SJCRH30 (cell line): ENCODE results near the gene SLC7A8. TPM values are rescaled to one million over a fixed set of nuclear protein-coding genes. Genes with fewer than 3 reads are reported as not detected.
"Not testable (repeated sequence)": the region's sequence is repeated elsewhere in the genome, so short reads cannot be mapped to it uniquely, and the experiment has no call there.

ENCODE experiments used
- DNase-seq, 2 experiments: peaks; one replicate each; pipeline ENCODE4 v3.0.0-alpha.2; 2015 to 2020
- H3K27ac ChIP-seq: fragments of 250-450 bp; sonication (Bioruptor Pico); 2 replicates; pipeline ENCODE4 v1.5.1; 2020; ENCODE audit warnings: mild to moderate bottlenecking, moderate library complexity
- H3K27me3 ChIP-seq: fragments of 250-450 bp; sonication (Bioruptor Pico); 2 replicates; pipeline ENCODE4 v1.5.1; 2020; ENCODE audit warnings: mild to moderate bottlenecking, moderate library complexity
- H3K36me3 ChIP-seq: fragments of 250-450 bp; sonication (Bioruptor Pico); 2 replicates; pipeline ENCODE4 v1.5.1; 2020; ENCODE audit warnings: mild to moderate bottlenecking, moderate library complexity
- H3K4me1 ChIP-seq: fragments of 250-450 bp; sonication (Bioruptor Pico); 2 replicates; pipeline ENCODE4 v1.5.1; 2020; ENCODE audit warnings: mild to moderate bottlenecking, moderate library complexity
- H3K4me3 ChIP-seq: fragments of 250-450 bp; sonication (Bioruptor Pico); 2 replicates; pipeline ENCODE4 v1.5.1; 2020; ENCODE audit warnings: mild to moderate bottlenecking, moderate library complexity
- H3K9me3 ChIP-seq: fragments of 250-450 bp; sonication (Bioruptor Pico); replicated peaks from 2 replicates; pipeline ENCODE4 v1.5.1; 2020; ENCODE audit warnings: mild to moderate bottlenecking, moderate library complexity
- total RNA-seq: library from RNA; depleted of rRNA; stranded (reverse); fragments of >200 nt; shearing (Covaris generic); gene quantifications from 2 replicates; pipeline ENCODE4 v1.2.3, GENCODE V29; 2014; rRNA removed

SLC7A8 gene
- 0.04 TPM in 1 of 2 replicates, not detected in the other for total RNA-seq

DNA sequence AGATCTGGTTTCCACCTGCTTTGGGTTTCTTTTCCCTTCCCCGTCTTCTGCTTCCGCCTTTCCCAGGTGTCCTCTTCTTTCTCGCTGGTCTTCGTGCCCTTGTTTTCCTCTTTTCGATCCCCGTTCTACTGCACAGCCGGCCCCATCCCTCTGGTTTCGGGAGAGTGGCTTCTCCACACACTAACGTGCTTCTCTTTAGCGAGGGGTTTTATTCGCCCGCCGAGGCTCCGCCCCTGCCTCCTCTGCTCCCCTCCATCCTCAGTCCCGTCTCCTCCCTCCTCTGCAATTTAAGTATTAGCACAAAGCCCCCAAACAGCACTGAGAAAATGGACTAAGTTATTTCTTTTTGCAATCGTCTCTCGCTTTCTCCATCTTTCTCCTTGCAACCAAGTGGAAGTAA lies at the start of gene SLC7A8:
TSS of gene SLC7A8 (minus strand) at position 182 of the 400 bp plus-strand sequence. CDS start 746 bp downstream, outside the sequence.
- Histone ChIP-seq H3K36me3 (no peaks in the 10 kb centered on the region), H3K27ac (no peak within 1 kb of the TSS), H3K4me3 (no peak within 1 kb of the TSS), H3K27me3 (peaks cover 23% of the 10 kb centered on the region), H3K9me3 (no peaks in the 10 kb centered on the region), H3K4me1 (no peaks in the 10 kb centered on the region)
- peak in 1 of 2 experiments; percentile 36 for DNase-seq

DNA sequence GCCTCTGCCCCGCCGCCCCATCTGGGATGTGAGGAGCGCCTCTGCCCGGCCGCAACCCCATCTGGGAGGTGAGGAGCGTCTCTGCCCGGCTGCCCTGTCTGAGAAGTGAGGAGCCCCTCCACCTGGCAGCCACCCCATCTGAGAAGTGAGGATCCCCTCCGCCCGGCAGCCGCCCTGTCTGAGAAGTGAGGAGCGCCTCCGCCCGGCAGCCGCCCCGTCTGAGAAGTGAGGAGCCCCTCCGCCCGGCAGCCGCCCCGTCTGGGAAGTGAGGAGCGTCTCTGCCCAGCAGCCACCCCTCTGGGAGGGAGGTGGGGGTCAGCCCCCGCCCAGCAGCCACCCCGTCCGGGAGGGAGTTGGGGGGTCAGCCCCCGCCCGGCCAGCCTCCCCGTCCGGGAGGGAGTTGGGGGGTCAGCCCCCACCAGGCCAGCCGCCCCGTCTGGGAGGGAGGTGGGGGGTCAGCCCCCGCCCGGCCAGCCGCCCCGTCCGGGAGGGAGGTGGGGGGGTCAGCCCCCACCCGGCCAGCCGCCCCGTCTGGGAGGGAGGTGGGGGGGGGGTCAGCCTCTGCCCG lies 48.9 kb upstream of the SLC7A8 start:
- H3K27me3 ChIP-seq, H3K27ac ChIP-seq, DNase-seq, H3K4me3 ChIP-seq, H3K9me3 ChIP-seq, H3K36me3 ChIP-seq, H3K4me1 ChIP-seq: not testable (repeated sequence)

DNA sequence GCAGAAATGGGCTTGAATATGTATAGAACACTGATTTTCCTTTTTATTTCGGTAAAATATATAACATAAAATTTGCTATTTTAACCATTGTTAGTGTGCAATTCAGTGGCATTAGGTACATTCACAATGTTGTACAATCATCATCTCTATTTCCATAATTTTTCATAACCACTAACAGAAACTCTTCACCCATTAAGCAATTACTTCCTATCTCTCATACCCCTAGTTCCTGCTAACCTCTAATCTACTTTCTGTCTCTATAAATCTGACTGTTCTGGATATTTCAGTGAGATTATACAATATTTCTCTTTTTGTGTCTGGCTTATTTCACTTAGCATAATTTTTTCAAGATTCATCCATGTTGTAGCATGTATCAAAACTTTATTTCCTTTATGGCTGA lies 45.4 kb upstream of the SLC7A8 start:
- no peaks in the 10 kb centered on the region for H3K36me3 ChIP-seq
- H3K27me3 ChIP-seq: no peaks in the 10 kb centered on the region
- DNase-seq: no peak
- H3K9me3 ChIP-seq: no peaks in the 10 kb centered on the region; the same call in none of the 2 replicates
- no peak overlapping the region for H3K27ac ChIP-seq
- no peak overlapping the region for H3K4me3 ChIP-seq
- no peaks in the 10 kb centered on the region for H3K4me1 ChIP-seq

DNA sequence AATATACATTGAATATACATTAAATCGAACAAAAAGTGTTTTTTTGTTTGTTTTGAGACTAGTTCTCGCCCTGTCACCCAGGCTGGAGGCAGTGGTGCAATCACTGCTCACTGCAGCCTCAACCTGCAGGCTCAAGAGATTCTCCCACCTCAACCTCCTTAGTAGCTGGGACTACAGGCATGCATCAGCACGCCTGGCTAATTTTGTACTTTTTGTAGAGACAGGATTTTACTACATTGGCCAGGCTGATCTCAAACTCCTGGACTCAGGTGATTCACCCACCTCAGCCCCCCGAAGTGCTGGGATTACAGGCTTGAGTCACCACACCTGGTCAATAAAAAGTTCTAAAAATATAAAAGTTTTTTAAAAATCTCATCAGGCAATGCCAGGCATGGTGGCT lies 44.1 kb upstream of the SLC7A8 start:
- Histone ChIP-seq H3K4me3 (no peak overlapping the region), H3K4me1 (no peaks in the 10 kb centered on the region), H3K27ac (no peak overlapping the region), H3K27me3 (no peaks in the 10 kb centered on the region), H3K9me3 (no peaks in the 10 kb centered on the region; the same call in none of the 2 replicates), H3K36me3 (no peaks in the 10 kb centered on the region)
- no peak for DNase-seq

DNA sequence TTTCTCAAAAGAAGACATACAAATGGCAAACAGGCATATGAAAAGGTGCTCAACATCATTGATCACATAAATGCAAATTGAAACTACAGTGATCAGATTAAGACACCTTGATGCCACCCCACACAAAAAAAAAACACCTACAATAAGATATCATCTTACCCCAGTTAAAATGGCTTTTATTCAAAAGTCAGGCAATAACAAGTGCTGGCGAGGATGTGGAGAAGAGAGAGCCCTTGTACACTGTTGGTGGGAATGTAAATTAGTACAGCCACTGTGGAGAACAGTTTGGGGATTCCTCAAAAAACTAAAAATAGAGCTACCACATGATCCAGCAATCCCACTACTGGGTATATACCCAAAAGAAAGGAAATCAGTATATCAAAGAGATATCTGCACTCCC lies 41.5 kb upstream of the SLC7A8 start:
- not testable (repeated sequence) for H3K27me3 ChIP-seq, H3K4me1 ChIP-seq, H3K4me3 ChIP-seq, DNase-seq, H3K27ac ChIP-seq, H3K36me3 ChIP-seq, H3K9me3 ChIP-seq

DNA sequence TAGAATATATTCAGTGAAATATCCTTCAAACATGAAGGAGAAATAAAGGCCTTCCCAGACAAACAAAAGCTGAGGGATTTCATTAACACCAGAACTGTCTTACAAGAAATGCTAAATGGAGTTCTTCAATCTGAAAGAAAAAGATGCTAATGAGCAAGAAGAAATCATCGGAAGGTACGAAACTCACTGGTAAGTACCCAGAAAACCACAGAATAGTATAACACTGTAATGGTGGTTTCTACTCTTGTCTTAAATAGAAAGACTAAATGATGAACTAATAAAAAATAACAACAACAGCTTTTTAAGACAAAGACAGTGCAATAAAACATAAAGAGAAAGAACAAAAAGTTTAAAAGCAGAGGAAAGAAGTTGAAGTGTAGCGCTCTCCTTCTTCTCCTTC lies 35.6 kb upstream of the SLC7A8 start:
- no peak overlapping the region for H3K27ac ChIP-seq
- no peak for DNase-seq
- peaks cover 3% of the 10 kb centered on the region for H3K9me3 ChIP-seq
- H3K4me3 ChIP-seq: no peak overlapping the region
- H3K27me3 ChIP-seq: peaks cover 8% of the 10 kb centered on the region; the same call in 1 of the 2 replicates
- no peaks in the 10 kb centered on the region for H3K36me3 ChIP-seq
- H3K4me1 ChIP-seq: no peaks in the 10 kb centered on the region; the same call in 1 of the 2 replicates

DNA sequence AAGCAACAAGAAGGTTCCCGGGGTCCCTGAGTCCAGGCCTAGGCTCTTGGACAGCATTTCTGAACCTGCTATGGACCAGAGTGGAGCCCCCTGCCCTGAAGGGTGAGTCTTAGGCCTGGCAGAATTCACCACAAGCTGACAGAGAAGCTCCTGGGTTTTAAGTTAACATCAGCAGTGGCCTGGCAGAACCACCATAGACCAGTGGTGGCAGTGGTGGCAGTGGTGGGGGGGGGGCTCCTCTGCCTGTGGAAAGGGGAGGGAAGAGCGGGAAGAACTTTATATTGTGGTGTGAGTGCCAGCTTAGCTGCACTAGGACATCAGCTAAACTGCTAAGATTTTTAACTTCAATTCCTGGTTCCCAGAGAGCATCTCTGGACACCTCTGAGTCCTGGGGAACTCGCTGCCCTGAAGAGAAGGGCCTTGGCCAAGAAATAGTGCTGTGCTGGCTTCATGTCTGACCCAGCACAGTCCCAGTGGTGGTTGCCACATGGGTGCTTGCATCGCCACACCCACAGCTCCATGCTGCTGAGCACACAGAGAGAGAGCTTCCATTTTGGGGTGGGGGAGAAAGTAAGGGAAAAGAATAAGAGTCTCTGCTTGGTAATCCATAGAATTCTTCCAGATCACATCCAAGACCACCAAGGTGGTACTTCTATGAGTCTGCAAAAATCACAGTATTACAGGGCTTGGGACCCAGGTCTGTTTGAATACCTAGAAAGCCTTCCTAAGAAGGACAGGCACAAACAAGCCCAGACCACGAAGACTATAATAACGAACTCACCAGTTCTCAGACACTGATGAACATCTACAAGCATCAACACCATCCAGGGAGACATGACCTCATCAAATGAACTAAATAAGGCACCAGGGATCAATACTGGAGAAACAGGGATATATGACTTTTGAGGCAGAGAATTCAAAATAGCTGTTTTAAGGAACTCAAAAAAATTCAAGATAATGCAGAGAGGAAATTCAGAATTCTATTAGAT lies 33.9 kb upstream of the SLC7A8 start:
- Histone ChIP-seq H3K27ac (no peak overlapping the region), H3K27me3 (peaks cover 8% of the 10 kb centered on the region; the same call in 1 of the 2 replicates), H3K9me3 (peaks cover 3% of the 10 kb centered on the region), H3K36me3 (no peaks in the 10 kb centered on the region), H3K4me1 (no peaks in the 10 kb centered on the region; the same call in 1 of the 2 replicates), H3K4me3 (no peak overlapping the region)
- DNase-seq: no peak

DNA sequence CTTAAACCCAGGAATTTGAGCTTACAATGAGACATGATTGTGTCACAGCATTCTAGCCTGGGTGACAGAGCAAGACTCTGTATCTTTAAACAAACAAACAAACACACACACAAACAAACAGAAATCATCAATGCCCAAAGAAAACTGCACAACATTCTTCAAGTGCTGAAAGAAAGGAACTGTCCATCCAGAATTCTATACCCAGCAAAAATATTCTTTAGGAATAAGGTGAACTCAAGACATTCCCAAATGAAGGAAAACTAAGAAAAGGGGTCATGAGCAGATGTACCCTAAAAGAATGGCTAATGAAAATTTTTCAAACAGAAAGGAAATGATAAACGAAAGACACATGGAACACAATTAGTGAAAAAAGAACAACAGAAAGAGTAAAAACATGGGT lies 32.0 kb upstream of the SLC7A8 start:
- no peaks in the 10 kb centered on the region for H3K36me3 ChIP-seq
- H3K9me3 ChIP-seq: no peaks in the 10 kb centered on the region; the same call in none of the 2 replicates
- H3K27me3 ChIP-seq: peaks cover 7% of the 10 kb centered on the region; the same call in 1 of the 2 replicates
- no peak overlapping the region for H3K27ac ChIP-seq
- H3K4me1 ChIP-seq: no peaks in the 10 kb centered on the region
- DNase-seq: no peak
- H3K4me3 ChIP-seq: no peak overlapping the region

DNA sequence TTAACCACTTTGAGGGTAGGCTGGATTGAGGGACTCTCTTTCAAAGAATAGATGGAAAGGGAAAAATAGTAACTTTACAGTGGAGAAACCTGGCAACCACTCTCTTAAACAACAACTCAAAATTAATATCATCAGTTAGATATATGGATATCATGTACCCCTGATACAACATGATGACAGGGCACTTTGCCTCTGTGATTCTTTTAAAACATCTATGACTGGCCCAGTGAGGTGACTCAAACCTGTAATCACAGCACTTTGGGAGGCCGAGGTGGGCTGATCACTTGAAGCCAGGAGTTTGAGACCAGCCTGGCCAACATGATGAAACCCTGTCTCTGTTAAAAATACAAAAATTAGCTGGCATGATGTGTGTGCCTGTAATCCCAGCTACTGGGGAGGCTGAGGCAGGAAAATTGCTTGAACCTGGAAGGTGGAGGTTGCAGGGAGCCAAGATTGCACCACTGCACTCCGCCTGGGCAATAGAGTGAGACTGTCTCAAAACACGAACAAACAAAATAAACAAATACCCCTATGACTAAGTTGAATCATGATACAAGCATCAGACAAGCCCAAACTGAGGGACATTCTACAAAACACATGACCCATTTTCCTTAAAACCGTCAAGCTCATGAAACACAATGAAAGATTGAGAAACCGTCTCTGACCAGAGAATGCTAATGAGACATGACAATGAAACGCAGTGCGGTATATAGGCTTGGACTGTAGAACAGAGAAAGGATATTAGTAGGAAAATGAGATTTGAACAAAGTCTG lies 26.4 kb upstream of the SLC7A8 start:
- H3K4me3 ChIP-seq: no peak overlapping the region
- no peaks in the 10 kb centered on the region for H3K36me3 ChIP-seq
- no peaks in the 10 kb centered on the region; the same call in 1 of the 2 replicates for H3K9me3 ChIP-seq
- H3K27ac ChIP-seq: no peak overlapping the region
- no peak for DNase-seq
- H3K27me3 ChIP-seq: peaks cover 25% of the 10 kb centered on the region
- H3K4me1 ChIP-seq: no peaks in the 10 kb centered on the region

DNA sequence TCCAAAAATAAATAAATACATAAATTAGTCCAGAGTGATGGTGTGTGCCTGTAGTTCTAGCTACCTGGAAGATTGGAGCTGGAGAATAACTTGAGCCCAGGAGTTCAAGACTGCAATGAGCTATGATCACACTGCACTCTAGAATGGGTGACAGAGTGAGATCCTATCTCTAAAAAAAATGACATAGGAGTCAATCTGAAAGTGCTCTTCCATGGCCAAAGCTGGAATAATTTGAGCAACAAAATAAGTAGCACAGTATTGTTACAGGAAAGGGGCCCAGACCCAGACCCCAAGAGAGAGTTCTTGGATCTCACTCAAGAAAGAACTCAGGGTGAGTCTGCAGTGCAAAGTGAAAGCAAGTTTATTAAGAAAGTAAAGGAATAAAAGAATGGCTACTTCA lies 24.9 kb upstream of the SLC7A8 start:
- H3K36me3 ChIP-seq: no peaks in the 10 kb centered on the region
- no peak for DNase-seq
- H3K27me3 ChIP-seq: peaks cover 25% of the 10 kb centered on the region
- H3K4me1 ChIP-seq: no peaks in the 10 kb centered on the region
- H3K27ac ChIP-seq: no peak overlapping the region
- no peaks in the 10 kb centered on the region for H3K9me3 ChIP-seq
- no peak overlapping the region for H3K4me3 ChIP-seq

DNA sequence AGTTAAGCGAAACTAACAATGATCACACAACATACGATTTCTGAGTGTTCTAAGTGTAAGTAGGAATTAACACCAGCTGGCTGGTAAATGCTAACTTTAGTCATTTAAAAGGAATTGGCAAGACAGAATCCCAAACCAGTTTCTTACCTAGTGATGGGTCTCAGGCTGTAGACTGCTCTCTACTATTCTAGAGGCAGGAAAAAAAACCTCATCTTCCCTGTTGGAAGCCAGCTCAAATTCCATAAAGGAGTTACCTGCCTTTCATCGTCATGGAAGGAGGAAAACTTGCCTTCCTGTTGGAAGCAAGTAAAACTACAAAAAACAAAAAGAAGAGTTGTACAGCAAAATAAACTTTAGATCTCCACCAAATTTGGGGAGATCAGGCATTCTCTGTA lies 23.7 kb upstream of the SLC7A8 start:
- no peaks in the 10 kb centered on the region for H3K4me1 ChIP-seq
- H3K4me3 ChIP-seq: no peak overlapping the region
- no peaks in the 10 kb centered on the region for H3K36me3 ChIP-seq
- no peak for DNase-seq
- H3K9me3 ChIP-seq: no peaks in the 10 kb centered on the region
- peaks cover 25% of the 10 kb centered on the region for H3K27me3 ChIP-seq
- no peak overlapping the region for H3K27ac ChIP-seq

DNA sequence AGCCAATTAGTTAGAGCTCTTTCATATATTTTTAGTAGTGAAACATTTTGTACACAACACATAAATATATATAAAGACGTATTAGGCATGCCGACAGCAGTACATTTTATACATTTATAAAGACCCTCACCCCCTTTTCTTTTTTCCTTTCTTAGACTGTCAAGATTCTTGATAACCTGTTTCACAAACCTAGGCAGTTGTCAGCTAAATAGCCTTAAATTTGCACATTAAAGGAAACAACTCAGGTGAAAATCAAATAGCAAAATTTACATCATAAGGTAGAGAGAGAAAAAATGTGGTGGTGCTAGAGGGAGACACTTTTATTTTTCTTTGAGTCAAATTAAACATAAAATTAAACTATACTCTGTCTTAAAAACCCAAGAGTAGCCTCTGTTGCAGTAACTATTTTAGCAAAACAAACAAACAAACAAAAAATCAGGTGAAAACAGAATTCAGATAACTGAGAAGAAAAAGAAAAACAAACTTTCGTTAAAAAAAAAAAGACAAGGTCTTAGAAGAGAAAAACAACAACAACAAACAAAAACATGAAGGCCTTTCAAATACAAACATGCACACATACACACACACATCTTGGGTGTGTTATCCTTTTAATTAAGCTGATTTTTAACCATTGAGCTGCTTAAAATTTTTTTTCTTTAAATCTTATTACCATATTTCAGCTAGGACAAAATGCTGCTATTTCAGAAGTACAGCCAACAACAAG lies 23.1 kb upstream of the SLC7A8 start:
- Histone ChIP-seq H3K4me1 (no peaks in the 10 kb centered on the region), H3K27ac (no peak overlapping the region), H3K9me3 (no peaks in the 10 kb centered on the region), H3K4me3 (no peak overlapping the region), H3K27me3 (peaks cover 25% of the 10 kb centered on the region), H3K36me3 (no peaks in the 10 kb centered on the region)
- DNase-seq: no peak

DNA sequence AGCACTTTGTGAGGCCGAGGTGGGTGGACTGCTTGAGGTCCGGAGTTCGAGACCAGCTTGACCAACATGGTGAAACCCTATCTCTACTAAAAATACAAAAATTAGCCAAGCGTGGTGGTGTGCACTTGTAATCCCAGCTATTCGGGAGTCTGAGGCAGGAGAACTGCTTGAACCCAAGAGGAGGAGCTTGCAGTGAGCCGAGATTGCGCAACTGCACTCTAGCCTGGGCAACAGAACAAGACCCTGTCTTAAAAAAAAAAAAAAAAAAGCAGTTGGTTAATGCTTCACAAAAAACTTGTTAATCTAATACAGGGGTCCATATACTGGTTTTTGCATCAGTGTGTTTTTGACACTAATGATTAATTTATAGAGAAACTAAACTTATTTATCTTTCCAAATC lies 18.5 kb upstream of the SLC7A8 start:
- Histone ChIP-seq H3K4me1 (no peaks in the 10 kb centered on the region), H3K9me3 (no peaks in the 10 kb centered on the region), H3K27ac (no peak overlapping the region), H3K36me3 (no peaks in the 10 kb centered on the region), H3K27me3 (peaks cover 18% of the 10 kb centered on the region), H3K4me3 (no peak overlapping the region)
- no peak for DNase-seq

DNA sequence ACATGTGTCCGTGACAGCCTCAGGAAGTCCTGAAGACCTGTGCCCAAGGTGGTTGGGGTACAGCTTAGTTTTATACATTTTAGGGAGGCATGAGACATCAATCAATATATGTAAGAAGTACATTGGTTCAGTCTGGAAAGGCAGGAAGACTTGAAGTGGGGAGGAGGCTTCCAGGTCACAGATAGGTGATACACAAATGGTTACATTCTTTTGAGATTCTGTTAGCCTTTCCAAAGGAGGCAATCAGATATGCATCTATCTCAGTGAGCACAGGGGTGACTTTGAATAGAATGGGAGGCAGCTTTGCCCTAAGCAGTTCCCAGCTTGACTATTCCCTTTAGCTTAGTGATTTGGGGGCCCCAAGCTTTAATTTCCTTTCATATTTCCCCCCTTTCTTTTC lies 15.7 kb upstream of the SLC7A8 start:
- not testable (repeated sequence) for H3K36me3 ChIP-seq, H3K9me3 ChIP-seq, DNase-seq, H3K4me3 ChIP-seq, H3K27ac ChIP-seq, H3K4me1 ChIP-seq
- H3K27me3 ChIP-seq: peaks cover 13% of the 10 kb centered on the region
